ENCODE results near the gene TBX15. TPM values are rescaled to one million over a fixed set of nuclear protein-coding genes. Genes with fewer than 3 reads are reported as not detected.

TBX15 gene
- polyA plus RNA-seq, 1 donor (not counting 4 experiments of a cell fraction or from before 2014, with no cell fraction given), result not detected

DNA sequence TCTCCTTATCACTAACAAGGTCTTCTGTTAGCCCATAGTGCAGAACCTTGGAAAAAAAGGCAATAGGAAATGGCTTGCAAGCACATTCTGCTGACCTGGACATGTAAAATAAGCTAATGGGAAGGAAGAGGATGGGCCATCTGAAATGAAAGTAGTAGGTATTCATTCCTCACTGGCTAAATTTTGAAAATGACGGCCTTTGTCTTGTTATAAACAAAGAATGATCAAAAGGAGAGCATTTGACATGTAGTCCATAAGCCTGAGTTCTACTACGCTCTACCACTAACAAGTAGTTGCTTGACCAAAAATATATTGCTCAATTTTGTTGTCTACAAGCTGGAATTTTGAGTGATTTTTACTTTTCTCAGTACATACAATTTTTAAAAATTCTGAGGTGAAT is 75.6 kb downstream of the TBX15 start:
- Histone ChIP-seq H4K20me1 (ENCODE audit: control insufficient read depth, extremely low read depth, insufficient read depth, low read length) (no peaks in the 10 kb centered on the region), H3K4me3 (ENCODE audit: control insufficient read depth in 2 of 3, extremely low read depth in 1 of 3, insufficient read depth in 2 of 3, low read depth in 1 of 3, low read length in 3 of 3) (no peak overlapping the region), H3K79me2 (ENCODE audit: control insufficient read depth, insufficient read depth, low read length) (no peaks in the 10 kb centered on the region), H2AFZ (ENCODE audit: control insufficient read depth, low read length) (no peak overlapping the region), H3K36me3 (ENCODE audit: control insufficient read depth in 2 of 2, extremely low read depth in 1 of 2, insufficient read depth in 2 of 2, low read length in 2 of 2) (no peaks in the 10 kb centered on the region), H3K9me1 (ENCODE audit: control insufficient read depth, extremely low read depth, insufficient read depth, low read length) (no peaks in the 10 kb centered on the region), H3K27me3 (ENCODE audit: control insufficient read depth, extremely low read depth, insufficient read depth, low read length) (no peaks in the 10 kb centered on the region), H3K9ac (ENCODE audit: control insufficient read depth, extremely low read depth, insufficient read depth, low read length) (no peak overlapping the region), H3K4me1 (ENCODE audit: control insufficient read depth, extremely low read depth, insufficient read depth, low read length) (no peaks in the 10 kb centered on the region), H3K9me3 (ENCODE audit: control insufficient read depth, low read depth, low read length) (no peaks in the 10 kb centered on the region), H3K4me2 (ENCODE audit: control insufficient read depth, extremely low read depth, insufficient read depth, low read depth, low read length) (no peak overlapping the region), H3K27ac (ENCODE audit: control insufficient read depth, insufficient read depth, low read length) (no peak overlapping the region)
- dilution Hi-C loops (cut with MboI; ENCODE audit: extremely low pct_ligation_motif_present, low sequenced_read_pairs), result no loop called here
- DNase-seq (ENCODE audit: low read depth, low spot score) (no peak), FAIRE-seq (no peak)
- TF ChIP-seq, protein P1, sequence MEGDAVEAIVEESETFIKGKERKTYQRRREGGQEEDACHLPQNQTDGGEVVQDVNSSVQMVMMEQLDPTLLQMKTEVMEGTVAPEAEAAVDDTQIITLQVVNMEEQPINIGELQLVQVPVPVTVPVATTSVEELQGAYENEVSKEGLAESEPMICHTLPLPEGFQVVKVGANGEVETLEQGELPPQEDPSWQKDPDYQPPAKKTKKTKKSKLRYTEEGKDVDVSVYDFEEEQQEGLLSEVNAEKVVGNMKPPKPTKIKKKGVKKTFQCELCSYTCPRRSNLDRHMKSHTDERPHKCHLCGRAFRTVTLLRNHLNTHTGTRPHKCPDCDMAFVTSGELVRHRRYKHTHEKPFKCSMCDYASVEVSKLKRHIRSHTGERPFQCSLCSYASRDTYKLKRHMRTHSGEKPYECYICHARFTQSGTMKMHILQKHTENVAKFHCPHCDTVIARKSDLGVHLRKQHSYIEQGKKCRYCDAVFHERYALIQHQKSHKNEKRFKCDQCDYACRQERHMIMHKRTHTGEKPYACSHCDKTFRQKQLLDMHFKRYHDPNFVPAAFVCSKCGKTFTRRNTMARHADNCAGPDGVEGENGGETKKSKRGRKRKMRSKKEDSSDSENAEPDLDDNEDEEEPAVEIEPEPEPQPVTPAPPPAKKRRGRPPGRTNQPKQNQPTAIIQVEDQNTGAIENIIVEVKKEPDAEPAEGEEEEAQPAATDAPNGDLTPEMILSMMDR (optimal IDR thresholded peaks at IDR 0.05 in 1 of 3, IDR thresholded peaks at IDR 0.05 in 1 of 3, conservative IDR thresholded peaks at IDR 0.05 in 1 of 3; ENCODE audit: extremely low read depth in 1 of 3, insufficient read depth in 2 of 3, low read length in 3 of 3), result no peak
- no peak for TF ChIP-seq EZH2 (IDR thresholded peaks at IDR 0.05; ENCODE audit: low read length)

DNA sequence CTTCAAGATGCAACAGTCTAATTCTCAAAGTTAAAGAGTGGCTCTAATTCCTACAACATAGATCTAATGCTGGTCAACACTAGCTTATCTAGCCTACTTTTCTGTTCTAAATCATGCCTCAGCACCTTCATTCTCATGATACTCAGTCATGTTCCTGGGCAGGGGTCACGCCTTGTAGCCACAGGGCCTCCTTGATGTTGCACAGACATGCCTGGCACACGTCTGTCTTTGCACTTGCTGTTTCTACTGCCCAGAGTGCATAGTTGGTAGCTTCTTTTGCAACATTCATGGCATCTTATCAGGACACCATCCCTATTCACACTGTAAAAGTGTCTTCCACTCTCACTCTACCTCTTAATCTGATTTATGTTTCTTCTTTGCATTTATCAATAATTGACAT is 76.6 kb downstream of the TBX15 start:
- no peaks in the 10 kb centered on the region for H3K9me3 ChIP-seq (ENCODE audit: control insufficient read depth, low read depth, low read length)
- H3K79me2 ChIP-seq (ENCODE audit: control insufficient read depth, insufficient read depth, low read length), result no peaks in the 10 kb centered on the region
- TF ChIP-seq, protein P1 (optimal IDR thresholded peaks at IDR 0.05 in 1 of 3, IDR thresholded peaks at IDR 0.05 in 1 of 3, conservative IDR thresholded peaks at IDR 0.05 in 1 of 3; ENCODE audit: extremely low read depth in 1 of 3, insufficient read depth in 2 of 3, low read length in 3 of 3), result no peak
- no peak for TF ChIP-seq EZH2 (IDR thresholded peaks at IDR 0.05; ENCODE audit: low read length)
- H2AFZ ChIP-seq (ENCODE audit: control insufficient read depth, low read length), result no peak overlapping the region
- no peak overlapping the region for H3K9ac ChIP-seq (ENCODE audit: control insufficient read depth, extremely low read depth, insufficient read depth, low read length)
- no peaks in the 10 kb centered on the region for H3K4me1 ChIP-seq (ENCODE audit: control insufficient read depth, extremely low read depth, insufficient read depth, low read length)
- DNase-seq (ENCODE audit: low read depth, low spot score), result no peak
- H3K27ac ChIP-seq (ENCODE audit: control insufficient read depth, insufficient read depth, low read length), result no peak overlapping the region
- no peaks in the 10 kb centered on the region for H3K27me3 ChIP-seq (ENCODE audit: control insufficient read depth, extremely low read depth, insufficient read depth, low read length)
- H3K9me1 ChIP-seq (ENCODE audit: control insufficient read depth, extremely low read depth, insufficient read depth, low read length), result no peaks in the 10 kb centered on the region
- no peak overlapping the region for H3K4me3 ChIP-seq (ENCODE audit: control insufficient read depth in 2 of 3, extremely low read depth in 1 of 3, insufficient read depth in 2 of 3, low read depth in 1 of 3, low read length in 3 of 3)
- no peaks in the 10 kb centered on the region for H4K20me1 ChIP-seq (ENCODE audit: control insufficient read depth, extremely low read depth, insufficient read depth, low read length)
- no peaks in the 10 kb centered on the region for H3K36me3 ChIP-seq (ENCODE audit: control insufficient read depth in 2 of 2, extremely low read depth in 1 of 2, insufficient read depth in 2 of 2, low read length in 2 of 2)
- dilution Hi-C loops (cut with MboI; ENCODE audit: extremely low pct_ligation_motif_present, low sequenced_read_pairs), result no loop called here
- no peak for FAIRE-seq
- H3K4me2 ChIP-seq (ENCODE audit: control insufficient read depth, extremely low read depth, insufficient read depth, low read depth, low read length), result no peak overlapping the region
